Measurements from ENCODE around the gene CASP7. TPM values are rescaled to one million over a fixed set of nuclear protein-coding genes. Genes with fewer than 3 reads are reported as not detected.

The CASP7 gene
- total and polyA plus RNA-seq, 7 donors = 4.5 to 24.7 (median 11.9) TPM

DNA sequence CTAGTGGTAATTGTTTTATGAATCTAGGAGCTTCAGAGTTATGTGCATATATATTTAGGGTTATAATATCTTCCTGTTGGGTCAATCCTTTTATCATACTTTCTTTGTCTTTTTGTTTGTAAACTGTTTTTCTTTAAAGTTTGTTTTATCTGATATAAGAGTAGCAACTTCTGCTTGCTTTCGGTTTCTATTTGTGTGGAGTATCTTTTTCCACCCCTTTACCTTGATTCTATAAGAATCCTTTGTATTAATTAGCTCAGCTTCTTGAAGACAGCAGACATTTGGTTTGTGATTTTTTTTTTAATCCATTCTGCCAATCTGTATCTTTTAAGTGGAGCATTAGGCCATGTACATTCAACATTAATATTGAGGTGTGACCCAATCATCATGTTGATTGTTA is 9.3 kb downstream of the CASP7 start:
- DNase-seq = no peak
- ATAC-seq = no peak
- H3K4me1 ChIP-seq = peaks cover 8% of the 10 kb centered on the region
- H3K36me3 ChIP-seq (ENCODE audit: insufficient read depth in 1 of 2, low read depth in 1 of 2) = peaks cover 0 to 12% of the 10 kb centered on the region in 2 donors
- no peaks in the 10 kb centered on the region for H3K27me3 ChIP-seq (ENCODE audit: insufficient read depth in 3 of 3, low read length in 2 of 3)
- no peak overlapping the region for H3K4me3 ChIP-seq
- H3K27ac ChIP-seq = peak overlapping the region; percentile 5
- peaks cover 38% of the 10 kb centered on the region for H3K9me3 ChIP-seq
- 94 to 97% (median 95%) methylated on average over 1 of the region's 1 CpG for WGBS, 3 donors
- TF ChIP-seq, protein P1, sequence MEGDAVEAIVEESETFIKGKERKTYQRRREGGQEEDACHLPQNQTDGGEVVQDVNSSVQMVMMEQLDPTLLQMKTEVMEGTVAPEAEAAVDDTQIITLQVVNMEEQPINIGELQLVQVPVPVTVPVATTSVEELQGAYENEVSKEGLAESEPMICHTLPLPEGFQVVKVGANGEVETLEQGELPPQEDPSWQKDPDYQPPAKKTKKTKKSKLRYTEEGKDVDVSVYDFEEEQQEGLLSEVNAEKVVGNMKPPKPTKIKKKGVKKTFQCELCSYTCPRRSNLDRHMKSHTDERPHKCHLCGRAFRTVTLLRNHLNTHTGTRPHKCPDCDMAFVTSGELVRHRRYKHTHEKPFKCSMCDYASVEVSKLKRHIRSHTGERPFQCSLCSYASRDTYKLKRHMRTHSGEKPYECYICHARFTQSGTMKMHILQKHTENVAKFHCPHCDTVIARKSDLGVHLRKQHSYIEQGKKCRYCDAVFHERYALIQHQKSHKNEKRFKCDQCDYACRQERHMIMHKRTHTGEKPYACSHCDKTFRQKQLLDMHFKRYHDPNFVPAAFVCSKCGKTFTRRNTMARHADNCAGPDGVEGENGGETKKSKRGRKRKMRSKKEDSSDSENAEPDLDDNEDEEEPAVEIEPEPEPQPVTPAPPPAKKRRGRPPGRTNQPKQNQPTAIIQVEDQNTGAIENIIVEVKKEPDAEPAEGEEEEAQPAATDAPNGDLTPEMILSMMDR (IDR thresholded peaks at IDR 0.05) = no peak
- intact Hi-C loops (cut with DNase I) = no loop called here

DNA sequence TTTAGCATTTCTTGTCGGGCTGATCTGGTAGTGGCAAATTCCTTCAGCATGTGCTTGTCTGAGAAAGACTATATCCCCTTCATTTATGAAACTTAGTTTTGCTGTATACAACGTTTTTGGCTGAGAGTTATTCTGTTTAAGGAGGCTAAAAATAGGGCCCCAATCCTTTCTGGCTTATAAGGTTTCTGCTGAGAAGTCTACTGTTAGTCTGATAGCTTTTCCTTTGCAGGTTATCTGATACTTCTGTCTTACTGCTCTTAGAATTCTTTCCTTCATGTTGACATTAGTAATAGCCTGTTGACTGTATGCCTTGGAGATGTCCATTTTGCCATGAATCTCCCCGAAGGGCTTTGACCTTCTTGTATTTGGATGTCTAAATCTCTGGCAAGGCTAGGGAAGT is 9.9 kb downstream of the CASP7 start:
- TF ChIP-seq, protein P1 (IDR thresholded peaks at IDR 0.05) = no peak
- ATAC-seq (peak in 1 of 4 donors; percentile 51), DNase-seq (no peak)
- peak overlapping the region; percentile 5 for H3K27ac ChIP-seq
- WGBS, 3 donors = 30 to 47% (median 34%) methylated on average over 3 of the region's 3 CpGs
- no peak overlapping the region for H3K4me3 ChIP-seq
- no peaks in the 10 kb centered on the region for H3K27me3 ChIP-seq (ENCODE audit: insufficient read depth in 3 of 3, low read length in 2 of 3)
- peaks cover 8% of the 10 kb centered on the region for H3K4me1 ChIP-seq
- intact Hi-C loops (cut with DNase I) = no loop called here
- H3K9me3 ChIP-seq = peaks cover 40% of the 10 kb centered on the region
- H3K36me3 ChIP-seq (ENCODE audit: insufficient read depth in 1 of 2, low read depth in 1 of 2) = peaks cover 0 to 12% of the 10 kb centered on the region in 2 donors

DNA sequence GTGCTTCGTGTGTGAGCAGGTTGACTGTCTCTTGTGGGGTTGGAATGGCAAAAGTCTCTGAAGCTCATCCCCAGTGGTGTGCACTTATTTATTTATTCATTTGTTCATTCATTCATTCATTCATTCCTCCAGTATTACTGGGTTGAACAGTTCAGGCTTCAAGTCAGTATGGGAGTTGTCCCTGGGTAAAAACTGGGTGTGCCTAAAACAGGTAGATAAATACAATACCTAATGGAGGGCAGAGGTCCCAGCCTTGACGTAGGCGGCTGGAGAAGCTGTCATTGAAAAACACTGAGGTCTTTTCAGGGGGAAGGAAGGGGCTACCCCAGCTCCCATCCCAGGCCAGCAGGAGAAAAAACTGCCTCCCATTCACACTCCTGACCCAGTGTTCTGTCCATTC is 11.0 kb downstream of the CASP7 start:
- ATAC-seq (no peak), DNase-seq (no peak)
- Histone ChIP-seq H3K27ac (no peak overlapping the region), H3K9me3 (peaks cover 36% of the 10 kb centered on the region), H3K36me3 (ENCODE audit: insufficient read depth in 1 of 2, low read depth in 1 of 2) (peaks cover 0 to 12% of the 10 kb centered on the region in 2 donors), H3K4me3 (no peak overlapping the region), H3K27me3 (ENCODE audit: insufficient read depth in 3 of 3, low read length in 2 of 3) (no peaks in the 10 kb centered on the region), H3K4me1 (peaks cover 8% of the 10 kb centered on the region)
- intact Hi-C loops (cut with DNase I) = no loop called here
- 64 to 67% (median 64%) methylated on average over 3 of the region's 3 CpGs for WGBS, 3 donors
- TF ChIP-seq, protein P1 (IDR thresholded peaks at IDR 0.05) = no peak

DNA sequence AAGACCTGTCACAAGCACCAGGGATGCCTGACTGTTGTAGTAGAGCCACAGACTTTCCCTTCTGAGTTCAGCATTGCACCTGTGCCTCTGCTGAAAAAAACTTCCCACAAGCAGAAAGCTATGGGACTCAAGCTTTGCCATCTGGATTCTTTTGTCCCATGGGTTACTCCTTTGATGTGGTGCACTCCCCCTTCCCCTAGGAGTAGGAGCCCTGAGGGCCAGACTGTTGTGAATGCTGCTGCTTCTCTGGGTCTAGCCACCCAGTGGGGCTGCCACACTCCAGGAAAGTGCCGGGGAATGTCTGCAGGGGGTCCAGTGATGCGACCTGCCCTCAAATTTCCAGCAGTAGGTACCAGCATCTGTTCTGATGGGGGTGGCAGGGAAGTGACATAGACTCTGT is 11.7 kb downstream of the CASP7 start:
- intact Hi-C loops (cut with DNase I) = no loop called here
- peaks cover 8% of the 10 kb centered on the region for H3K4me1 ChIP-seq
- TF ChIP-seq, protein P1 (IDR thresholded peaks at IDR 0.05) = no peak
- no peak overlapping the region for H3K27ac ChIP-seq
- no peak for DNase-seq
- H3K27me3 ChIP-seq (ENCODE audit: insufficient read depth in 3 of 3, low read length in 2 of 3) = no peaks in the 10 kb centered on the region
- no peak for ATAC-seq
- peaks cover 35% of the 10 kb centered on the region for H3K9me3 ChIP-seq
- WGBS, 3 donors = 76 to 98% (median 92%) methylated on average over 2 of the region's 2 CpGs
- H3K36me3 ChIP-seq (ENCODE audit: insufficient read depth in 1 of 2, low read depth in 1 of 2) = peaks cover 0 to 12% of the 10 kb centered on the region in 2 donors
- H3K4me3 ChIP-seq = no peak overlapping the region

DNA sequence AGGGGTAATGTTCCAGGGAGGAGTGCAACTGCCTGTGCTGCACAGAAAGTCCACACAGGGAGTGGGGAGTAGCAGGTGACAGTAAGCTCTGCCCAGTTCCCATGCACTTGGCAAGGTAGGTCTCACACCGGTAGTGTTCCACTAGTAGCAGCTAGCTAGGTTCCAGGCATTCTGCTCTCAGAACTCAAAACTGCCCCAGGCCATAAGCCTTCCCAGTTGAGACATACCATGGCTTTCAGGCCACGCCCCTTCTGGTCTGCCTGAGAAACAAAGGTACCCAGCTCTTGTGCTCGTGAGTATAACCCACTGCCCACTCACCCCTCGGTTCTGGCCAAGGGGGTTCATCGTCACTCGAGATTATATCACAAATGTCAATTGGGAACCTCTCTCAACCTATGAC is 12.6 kb downstream of the CASP7 start:
- Histone ChIP-seq H3K36me3 (ENCODE audit: insufficient read depth in 1 of 2, low read depth in 1 of 2) (peaks cover 0 to 13% of the 10 kb centered on the region in 2 donors), H3K4me1 (peaks cover 8% of the 10 kb centered on the region), H3K27ac (no peak overlapping the region), H3K4me3 (no peak overlapping the region), H3K27me3 (ENCODE audit: insufficient read depth in 3 of 3, low read length in 2 of 3) (no peaks in the 10 kb centered on the region), H3K9me3 (peaks cover 27% of the 10 kb centered on the region)
- no peak for DNase-seq
- TF ChIP-seq, protein P1 (IDR thresholded peaks at IDR 0.05) = no peak
- 83 to 98% (median 88%) methylated on average over 6 of the region's 6 CpGs for WGBS, 3 donors
- intact Hi-C loops (cut with DNase I) = no loop called here
- no peak for ATAC-seq
